Prostate gland (tissue), 2 donors: Measurements from ENCODE around the gene RPTOR. TPM values are rescaled to one million over a fixed set of nuclear protein-coding genes. Genes with fewer than 3 reads are reported as not detected.

Source experiments
- DNase-seq: peaks from one replicate; pipeline ENCODE4 v3.0.0-alpha.2; 2019; ENCODE audit warnings: low spot score
- H3K27ac ChIP-seq, 2 donors: fragments of 200-600 bp; sonication (generic); 2 replicates each; pipeline ENCODE4 v1.5.1; 2017 to 2019
- H3K27me3 ChIP-seq: fragments of 200-600 bp; sonication (generic); replicated peaks from 2 replicates; pipeline ENCODE4 v1.5.1; 2019; ENCODE audit not compliant: insufficient read depth
- H3K36me3 ChIP-seq, 2 donors: fragments of 200-600 bp; sonication (generic); 1 replicate in 1 of 2; 2 replicates in 1 of 2; pipeline versions ENCODE4 v1.5.1 to v1.8.1; 2017 to 2019
- H3K4me1 ChIP-seq: fragments of 200-600 bp; sonication (generic); replicated peaks from 2 replicates; pipeline ENCODE4 v1.5.1; 2019
- H3K4me3 ChIP-seq, 2 donors: fragments of 200-600 bp; sonication (generic); 2 replicates each; pipeline ENCODE4 v1.5.1; 2017 to 2019
- H3K9me3 ChIP-seq: fragments of 200-600 bp; sonication (generic); 2 replicates; pipeline ENCODE4 v1.5.1; 2017
- CTCF ChIP-seq, 4 experiments: fragments of 200-600 bp in 2 of 4; fragments of 450-650 bp in 2 of 4; sonication (generic) in 2 of 4; IDR thresholded peaks; 1 replicate in 3 of 4; 2 replicates in 1 of 4; pipeline ENCODE4 v1.5.1; 2016 to 2019; ENCODE audit warnings: antibody characterized with exemption in 4 of 4, mild to moderate bottlenecking in 2 of 4, moderate library complexity in 2 of 4
- POLR2A ChIP-seq: fragments of 450-650 bp; IDR thresholded peaks from one replicate; pipeline ENCODE4 v1.6.1; 2016; ENCODE audit warnings: antibody characterized with exemption, mild to moderate bottlenecking
- POLR2AphosphoS5 ChIP-seq: sonication (generic); formaldehyde crosslinking; IDR thresholded peaks from one replicate; pipeline ENCODE4 v1.6.1; 2017; ENCODE audit warnings: antibody characterized with exemption
- WGBS: methylation state at CpG from one replicate; pipeline ENCODE4 v1.1.5; 2018; 5-methylcytosine and 5-hydroxymethylcytosine counted together
- intact Hi-C: fragments of 100-400 bp; cut with DNase I; formaldehyde crosslinking; loops from one replicate; pipeline ENCODE4 v1.14.2; 2022
- total RNA-seq, 2 donors: library from RNA; depleted of rRNA; stranded (reverse); fragments of >200 nt; gene quantifications; one replicate each; pipeline ENCODE4 v1.1.0, GENCODE V29; 2016

Gene RPTOR
- total RNA-seq, 2 donors from 2014 or later = 30.3 to 62.5 TPM

DNA sequence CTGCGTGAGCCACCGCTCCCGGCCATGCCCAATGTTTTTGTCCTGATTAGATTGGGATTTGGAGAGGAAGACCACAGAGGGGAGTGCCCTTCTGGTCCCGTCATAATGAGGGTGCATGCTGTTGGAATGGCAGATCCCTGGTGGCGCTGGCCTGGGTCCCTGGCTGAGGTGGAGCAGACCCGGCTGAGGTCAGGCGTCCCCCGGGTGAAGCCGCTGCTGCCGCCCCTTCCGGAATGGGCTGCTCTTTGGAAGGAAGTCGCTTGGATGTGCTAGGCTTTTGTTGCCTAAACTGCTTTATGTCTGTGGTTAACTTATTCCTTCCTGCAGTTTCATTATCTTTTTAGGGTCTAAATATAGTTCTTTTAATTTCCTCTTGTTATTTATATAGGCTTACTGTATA lies 326.7 kb downstream of the RPTOR start:
- Histone ChIP-seq H3K27ac (no peak overlapping the region), H3K4me3 (no peak overlapping the region), H3K4me1 (no peaks in the 10 kb centered on the region), H3K9me3 (no peaks in the 10 kb centered on the region), H3K36me3 (no peaks in the 10 kb centered on the region), H3K27me3 (no peaks in the 10 kb centered on the region)
- 94% methylated on average over 12 of the region's 12 CpGs for WGBS
- intact Hi-C loops = no loop called here
- TF ChIP-seq POLR2AphosphoS5 (no peak), CTCF (IDR thresholded peaks at IDR 0.05) (no peak), POLR2A (no peak)
- no peak for DNase-seq

GRCh38 chr17:80872001-80872500 lies 327.4 kb downstream of the RPTOR start:
- Histone ChIP-seq H3K9me3 (no peaks in the 10 kb centered on the region), H3K27ac (no peak overlapping the region), H3K36me3 (no peaks in the 10 kb centered on the region), H3K27me3 (no peaks in the 10 kb centered on the region), H3K4me3 (no peak overlapping the region), H3K4me1 (no peaks in the 10 kb centered on the region)
- WGBS = 74% methylated on average over 14 of the region's 14 CpGs
- TF ChIP-seq CTCF (IDR thresholded peaks at IDR 0.05) (no peak), POLR2A (no peak), POLR2AphosphoS5 (no peak)
- no peak for DNase-seq
- intact Hi-C loops = no loop called here

DNA sequence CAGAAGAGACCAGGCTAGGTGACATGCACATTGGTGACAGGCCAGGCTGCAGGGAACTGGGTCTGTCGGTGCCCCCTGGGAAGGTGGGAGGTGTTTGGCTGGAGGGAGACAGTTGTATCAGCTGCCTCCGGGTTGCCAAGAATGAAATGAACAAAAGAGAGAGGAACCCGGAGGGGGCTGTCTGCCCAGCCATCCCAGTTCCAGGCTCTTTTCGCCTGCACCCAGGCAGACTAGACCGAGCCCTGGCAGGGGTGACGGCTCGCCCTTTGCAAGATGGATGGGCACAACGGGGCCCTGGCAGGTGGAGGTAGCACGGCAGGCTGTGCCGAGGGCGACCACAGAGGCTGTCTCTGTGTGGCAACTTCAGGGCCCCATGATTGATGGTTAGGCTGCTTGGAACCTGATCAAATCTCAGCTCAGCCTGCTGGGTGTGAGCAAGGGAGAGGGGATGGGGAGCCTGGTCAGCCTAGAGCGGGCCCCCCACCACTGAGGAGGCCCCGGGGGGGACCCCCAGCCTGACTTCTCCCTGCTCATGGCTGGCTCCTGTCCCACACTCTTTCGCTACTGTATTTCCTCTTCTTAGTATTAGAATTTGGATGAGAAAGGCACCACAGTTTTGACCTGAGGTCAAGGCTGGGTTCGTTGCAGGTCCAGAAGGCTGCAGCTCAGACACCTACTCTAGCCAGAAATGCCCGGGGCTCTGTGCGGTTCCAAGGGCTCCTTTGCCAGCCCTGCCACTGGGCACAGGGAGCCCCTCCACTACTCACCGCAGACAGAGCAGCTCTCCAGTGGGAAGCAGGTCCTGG lies 328.1 kb downstream of the RPTOR start:
- DNase-seq = no peak
- TF ChIP-seq POLR2A (no peak), POLR2AphosphoS5 (no peak), CTCF (IDR thresholded peaks at IDR 0.05) (no peak)
- Histone ChIP-seq H3K36me3 (no peaks in the 10 kb centered on the region), H3K4me3 (no peak overlapping the region), H3K4me1 (no peaks in the 10 kb centered on the region), H3K27ac (no peak overlapping the region), H3K27me3 (no peaks in the 10 kb centered on the region), H3K9me3 (no peaks in the 10 kb centered on the region)
- WGBS = 63% methylated on average over 17 of the region's 18 CpGs
- intact Hi-C loops = no loop called here

DNA sequence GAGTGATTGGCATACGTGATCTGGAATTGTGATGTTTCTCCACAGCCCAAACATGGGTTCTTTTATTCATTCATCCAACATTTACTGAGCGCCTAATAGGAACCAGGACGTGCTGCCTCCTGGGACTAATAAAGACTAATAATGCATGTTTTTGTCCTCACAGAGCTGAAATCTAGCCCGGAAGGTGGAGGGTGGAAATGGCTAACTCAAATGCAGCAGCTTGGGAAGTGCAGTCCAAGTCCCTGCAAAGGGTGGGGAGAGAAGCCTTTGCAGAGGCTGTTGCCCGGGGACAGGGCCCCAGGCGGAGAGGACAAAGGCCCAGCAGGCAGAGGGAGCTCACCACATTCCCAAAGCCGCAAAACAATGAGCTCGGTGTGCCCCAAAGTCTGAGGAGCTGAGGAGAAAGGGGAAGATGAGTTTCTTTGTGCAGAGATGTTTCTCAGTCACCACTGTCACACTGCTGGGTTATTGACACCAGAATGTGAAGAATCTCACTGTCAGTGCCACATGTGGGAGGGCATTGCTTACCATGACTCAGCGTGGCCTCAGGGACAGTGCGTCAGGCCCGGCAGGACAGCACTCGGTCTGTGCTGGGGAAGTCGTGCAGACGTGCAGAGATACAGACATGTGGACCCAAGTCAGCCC lies 328.8 kb downstream of the RPTOR start:
- WGBS = 76% methylated on average over 14 of the region's 14 CpGs
- Histone ChIP-seq H3K4me3 (no peak overlapping the region), H3K27me3 (no peaks in the 10 kb centered on the region), H3K4me1 (no peaks in the 10 kb centered on the region), H3K27ac (no peak overlapping the region), H3K36me3 (no peaks in the 10 kb centered on the region), H3K9me3 (no peaks in the 10 kb centered on the region)
- intact Hi-C loops = no loop called here
- TF ChIP-seq POLR2AphosphoS5 (no peak), POLR2A (no peak), CTCF (IDR thresholded peaks at IDR 0.05) (no peak)
- no peak for DNase-seq
